Mononuclear cell (primary cell): ENCODE results near the gene GPC6. TPM values are rescaled to one million over a fixed set of nuclear protein-coding genes. Genes with fewer than 3 reads are reported as not detected.

Experiments
- H3K27me3 ChIP-seq: 2 replicates; pipeline ENCODE4 v1.6.0; 2011; ENCODE audit warnings: low read length, control low read depth; ENCODE audit not compliant: insufficient read depth
- H3K4me1 ChIP-seq: 2 replicates; pipeline ENCODE4 v1.5.1; 2011; ENCODE audit warnings: mild to moderate bottlenecking, low read length, control low read depth; ENCODE audit not compliant: insufficient read depth
- H3K4me3 ChIP-seq: 2 replicates; pipeline ENCODE4 v1.5.1; 2011; ENCODE audit warnings: mild to moderate bottlenecking, low read length, moderate library complexity
- H3K9me3 ChIP-seq: 2 replicates; pipeline ENCODE4 v1.5.1; 2011; ENCODE audit warnings: low read depth, mild to moderate bottlenecking, control low read depth, low read length
- total RNA-seq: library from RNA; depleted of rRNA; stranded (reverse); fragments of >200 nt; gene quantifications from one replicate; pipeline ENCODE4 v1.2.3, GENCODE V29; 2012

The GPC6 gene
- total RNA-seq, 1 donor, result 0.31 TPM

GRCh38 chr13:94214975-94215374 lies 988.4 kb downstream of the GPC6 start:
- H3K4me3 ChIP-seq, result no peak overlapping the region
- no peaks in the 10 kb centered on the region for H3K27me3 ChIP-seq
- no peaks in the 10 kb centered on the region for H3K9me3 ChIP-seq
- H3K4me1 ChIP-seq, result no peaks in the 10 kb centered on the region

- Histone ChIP-seq H3K27me3 (no peaks in the 10 kb centered on the region), H3K4me1 (no peaks in the 10 kb centered on the region), H3K9me3 (no peaks in the 10 kb centered on the region), H3K4me3 (no peak overlapping the region)
Measured at GRCh38 chr13:94216476-94216875, 989.9 kb downstream of the GPC6 start.

- Histone ChIP-seq H3K4me3 (no peak overlapping the region), H3K9me3 (no peaks in the 10 kb centered on the region), H3K4me1 (no peaks in the 10 kb centered on the region), H3K27me3 (no peaks in the 10 kb centered on the region)
Measured at GRCh38 chr13:94217370-94217769, 990.8 kb downstream of the GPC6 start.

GRCh38 chr13:94218537-94218936 lies 991.9 kb downstream of the GPC6 start:
- H3K27me3 ChIP-seq, result no peaks in the 10 kb centered on the region
- no peaks in the 10 kb centered on the region for H3K9me3 ChIP-seq
- no peak overlapping the region for H3K4me3 ChIP-seq
- H3K4me1 ChIP-seq, result no peaks in the 10 kb centered on the region

GRCh38 chr13:94218951-94219350 lies 992.3 kb downstream of the GPC6 start:
- no peak overlapping the region for H3K4me3 ChIP-seq
- H3K27me3 ChIP-seq, result no peaks in the 10 kb centered on the region
- H3K4me1 ChIP-seq, result no peaks in the 10 kb centered on the region

GRCh38 chr13:94224670-94225069 lies 998.1 kb downstream of the GPC6 start:
- Histone ChIP-seq H3K9me3 (no peaks in the 10 kb centered on the region), H3K4me1 (no peaks in the 10 kb centered on the region), H3K4me3 (no peak overlapping the region), H3K27me3 (no peaks in the 10 kb centered on the region)

More at GRCh38 chr13:94218951-94219350, 992.3 kb downstream of the GPC6 start:
- H3K9me3 ChIP-seq, result no peaks in the 10 kb centered on the region

- Histone ChIP-seq H3K27me3 (no peaks in the 10 kb centered on the region), H3K9me3 (no peaks in the 10 kb centered on the region), H3K4me3 (no peak overlapping the region), H3K4me1 (no peaks in the 10 kb centered on the region)
Measured at GRCh38 chr13:94227255-94227879, 1000.8 kb downstream of the GPC6 start.

GRCh38 chr13:94228763-94229162 lies 1002.2 kb downstream of the GPC6 start:
- Histone ChIP-seq H3K4me1 (no peaks in the 10 kb centered on the region), H3K9me3 (no peaks in the 10 kb centered on the region), H3K4me3 (no peak overlapping the region), H3K27me3 (no peaks in the 10 kb centered on the region)

- Histone ChIP-seq H3K4me3 (no peak overlapping the region), H3K9me3 (no peaks in the 10 kb centered on the region), H3K27me3 (no peaks in the 10 kb centered on the region), H3K4me1 (no peaks in the 10 kb centered on the region)
Measured at GRCh38 chr13:94232161-94232950, 1005.7 kb downstream of the GPC6 start.

- no peaks in the 10 kb centered on the region for H3K4me1 ChIP-seq
- no peak overlapping the region for H3K4me3 ChIP-seq
- no peaks in the 10 kb centered on the region for H3K27me3 ChIP-seq
- no peaks in the 10 kb centered on the region for H3K9me3 ChIP-seq
Measured at GRCh38 chr13:94232956-94233355, 1006.3 kb downstream of the GPC6 start.

GRCh38 chr13:94233401-94233800 lies 1006.8 kb downstream of the GPC6 start:
- H3K27me3 ChIP-seq, result no peaks in the 10 kb centered on the region
- no peak overlapping the region for H3K4me3 ChIP-seq
- H3K4me1 ChIP-seq, result no peaks in the 10 kb centered on the region
- H3K9me3 ChIP-seq, result no peaks in the 10 kb centered on the region

GRCh38 chr13:94233837-94234236 lies 1007.2 kb downstream of the GPC6 start:
- Histone ChIP-seq H3K4me1 (no peaks in the 10 kb centered on the region), H3K9me3 (no peaks in the 10 kb centered on the region), H3K27me3 (no peaks in the 10 kb centered on the region), H3K4me3 (no peak overlapping the region)

- H3K27me3 ChIP-seq, result no peaks in the 10 kb centered on the region
- H3K9me3 ChIP-seq, result no peaks in the 10 kb centered on the region
- H3K4me1 ChIP-seq, result no peaks in the 10 kb centered on the region
- H3K4me3 ChIP-seq, result no peak overlapping the region
Measured at GRCh38 chr13:94234738-94235137, 1008.1 kb downstream of the GPC6 start.

- no peaks in the 10 kb centered on the region for H3K9me3 ChIP-seq
- H3K4me3 ChIP-seq, result no peak overlapping the region
- H3K4me1 ChIP-seq, result no peaks in the 10 kb centered on the region
- H3K27me3 ChIP-seq, result no peaks in the 10 kb centered on the region
Measured at GRCh38 chr13:94236132-94236531, 1009.5 kb downstream of the GPC6 start.

GRCh38 chr13:94236872-94237271 lies 1010.3 kb downstream of the GPC6 start:
- Histone ChIP-seq H3K27me3 (no peaks in the 10 kb centered on the region), H3K4me1 (no peaks in the 10 kb centered on the region), H3K9me3 (no peaks in the 10 kb centered on the region), H3K4me3 (no peak overlapping the region)

- Histone ChIP-seq H3K9me3 (no peaks in the 10 kb centered on the region), H3K4me3 (no peak overlapping the region), H3K4me1 (no peaks in the 10 kb centered on the region), H3K27me3 (no peaks in the 10 kb centered on the region)
Measured at GRCh38 chr13:94239135-94239534, 1012.5 kb downstream of the GPC6 start.
